GM18873 (cell line): ENCODE results near the gene DUSP12.
"Not testable (repeated sequence)": the region's sequence is repeated elsewhere in the genome, so short reads cannot be mapped to it uniquely, and the experiment has no call there.

Experiments
- ATAC-seq: cut with Tn5 transposase; IDR thresholded peaks from one replicate; pipeline ENCODE4 v1.9.1; 2021; ENCODE audit warnings: mild to moderate bottlenecking, moderate library complexity, moderate number of reproducible peaks; ENCODE audit not compliant: unreplicated experiment, low FRiP score

Gene DUSP12

DNA sequence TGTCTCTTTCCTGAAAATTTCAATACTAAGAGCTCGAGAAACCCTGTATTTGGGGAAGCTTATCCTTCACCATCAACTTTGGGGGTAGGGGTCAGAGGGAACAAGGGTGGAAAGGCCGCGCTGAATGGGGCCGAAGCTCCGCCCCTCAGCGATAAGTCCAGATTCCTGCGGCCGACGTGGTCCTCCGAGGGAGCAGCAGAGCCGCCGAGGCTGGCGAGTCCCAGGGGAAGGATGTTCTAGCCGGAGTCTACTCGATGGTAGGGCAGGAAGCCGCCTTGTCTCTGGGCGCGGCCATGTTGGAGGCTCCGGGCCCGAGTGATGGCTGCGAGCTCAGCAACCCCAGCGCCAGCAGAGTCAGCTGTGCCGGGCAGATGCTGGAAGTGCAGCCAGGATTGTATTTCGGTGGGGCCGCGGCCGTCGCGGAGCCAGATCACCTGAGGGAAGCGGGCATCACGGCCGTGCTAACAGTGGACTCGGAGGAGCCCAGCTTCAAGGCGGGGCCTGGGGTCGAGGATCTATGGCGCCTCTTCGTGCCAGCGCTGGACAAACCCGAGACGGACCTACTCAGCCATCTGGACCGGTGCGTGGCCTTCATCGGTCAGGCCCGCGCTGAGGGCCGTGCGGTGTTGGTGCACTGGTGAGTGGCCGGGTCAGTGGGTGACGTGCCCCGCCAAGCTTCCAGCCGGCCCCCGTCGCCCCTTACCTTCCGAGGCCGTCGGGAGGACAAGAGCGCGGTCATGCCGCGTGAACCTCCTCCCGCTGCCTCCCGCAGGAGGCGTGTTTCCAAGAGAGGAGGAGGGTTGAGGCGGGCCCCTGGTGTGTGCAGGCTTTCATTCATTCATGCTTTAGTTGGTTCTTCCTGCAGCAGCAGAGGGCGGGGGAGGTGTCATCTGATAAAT lies at the start of gene DUSP12:
Gene DUSP12 (plus strand): TSS at position 278 of the 899 bp plus-strand sequence. CDS start 16 bp downstream, at position 294.
- peak; percentile 92 for ATAC-seq

- ATAC-seq: no peak
Measured at GRCh38 chr1:161702250-161702649, 47.3 kb upstream of the DUSP12 start.

GRCh38 chr1:161705537-161705936 lies 44.0 kb upstream of the DUSP12 start:
- no peak for ATAC-seq

GRCh38 chr1:161706113-161706481 lies 43.5 kb upstream of the DUSP12 start:
- no peak for ATAC-seq

DNA sequence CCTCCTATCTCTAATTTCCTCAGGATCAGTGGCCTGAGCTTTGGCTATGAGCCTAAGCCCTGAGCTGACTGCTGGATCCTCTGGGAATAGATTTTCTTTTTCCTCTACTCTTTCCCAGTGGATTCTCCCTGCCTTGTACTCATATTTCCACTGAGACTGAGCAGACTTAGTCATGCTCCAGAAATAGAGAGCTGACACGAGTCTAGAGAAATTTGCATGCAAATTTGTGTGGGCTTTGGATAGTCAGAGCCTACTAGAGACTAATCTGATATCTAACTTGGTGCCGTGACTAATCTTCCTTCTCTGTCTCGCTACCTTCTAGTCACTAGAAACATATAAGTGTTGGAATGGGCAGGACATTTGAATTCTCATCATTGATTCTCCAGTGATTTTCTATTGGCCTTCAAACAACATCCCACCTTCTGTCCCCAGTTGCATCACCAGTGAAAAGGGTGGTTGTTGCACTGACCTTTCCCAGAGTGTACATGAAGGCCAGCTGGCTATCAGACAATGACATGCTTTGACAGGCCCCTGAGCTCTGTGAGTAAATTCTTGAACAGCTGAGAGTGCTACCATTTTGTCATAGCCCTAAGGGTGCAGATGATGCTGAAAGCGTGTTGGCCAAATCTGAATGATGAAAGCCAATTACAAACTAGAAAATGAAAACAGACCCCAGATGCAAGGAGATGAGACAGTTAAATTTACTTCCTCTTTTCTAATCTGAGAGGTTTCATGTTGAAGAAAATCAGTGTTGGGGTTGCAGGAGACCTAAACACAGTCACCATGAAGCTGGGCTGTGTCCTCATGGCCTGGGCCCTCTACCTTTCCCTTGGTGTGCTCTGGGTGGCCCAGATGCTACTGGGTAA lies 42.9 kb upstream of the DUSP12 start, which contains the start of gene FCRLA:
Gene FCRLA (plus strand): TSS at position 748 of the 866 bp plus-strand sequence. CDS start 36 bp downstream, at position 784.
- peak; percentile 45 for ATAC-seq

- ATAC-seq: no peak
Measured at GRCh38 chr1:161707503-161707902, 42.1 kb upstream of the DUSP12 start.

- no peak for ATAC-seq
Measured at GRCh38 chr1:161709373-161709772, 40.2 kb upstream of the DUSP12 start.

DNA sequence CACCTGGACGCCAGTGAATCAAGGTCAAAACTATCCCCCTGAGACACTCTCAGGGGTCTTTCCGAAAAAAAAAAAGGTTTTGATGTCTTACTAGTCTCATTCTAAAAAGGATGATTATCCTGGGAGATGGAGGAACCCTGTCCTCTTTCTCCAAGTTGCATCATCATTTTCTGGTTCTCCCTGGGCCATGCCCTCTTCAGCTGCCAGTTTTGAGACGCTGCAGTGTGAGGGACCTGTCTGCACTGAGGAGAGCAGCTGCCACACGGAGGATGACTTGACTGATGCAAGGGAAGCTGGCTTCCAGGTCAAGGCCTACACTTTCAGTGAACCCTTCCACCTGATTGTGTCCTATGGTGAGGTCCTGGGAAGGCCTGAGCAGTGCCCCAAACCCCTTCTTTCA lies 39.0 kb upstream of the DUSP12 start:
- ATAC-seq: no peak

DNA sequence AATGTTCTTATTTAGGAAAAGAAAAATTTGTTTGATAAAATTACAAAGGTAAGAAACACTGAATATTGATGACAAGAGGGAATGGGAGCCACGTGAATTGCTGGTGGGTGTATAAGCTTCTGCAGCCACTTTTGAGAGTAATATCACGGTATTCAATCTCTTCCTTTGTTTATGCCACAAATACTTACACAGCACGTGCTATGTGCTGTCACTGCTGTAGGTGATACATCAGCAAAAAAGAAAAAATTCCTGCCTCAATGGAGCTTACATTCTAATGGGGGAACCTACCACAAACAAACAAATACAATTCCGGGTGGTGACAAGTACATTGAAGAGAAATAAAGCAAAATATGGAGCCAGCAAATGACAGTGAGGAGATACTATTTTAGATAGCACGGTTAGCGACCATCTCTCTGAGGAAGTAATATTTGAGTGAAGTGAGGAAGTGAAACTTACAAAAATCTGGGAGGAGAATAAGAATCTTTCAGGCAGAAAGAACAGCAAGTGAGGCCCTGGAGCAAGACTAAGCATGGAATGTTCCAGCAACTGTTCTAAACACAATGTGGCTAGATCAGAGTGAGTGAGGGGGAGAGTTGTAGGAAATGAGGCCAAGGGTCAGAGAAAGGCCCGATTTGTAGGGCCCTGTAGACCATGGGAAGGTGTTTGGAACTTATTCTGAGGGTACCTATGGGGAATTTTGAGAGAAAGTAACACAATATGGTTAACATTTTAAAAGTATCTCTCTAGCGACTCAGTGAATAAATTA lies 30.8 kb upstream of the DUSP12 start:
- peak; percentile 47 for ATAC-seq

- peak; percentile 26 for ATAC-seq
Measured at GRCh38 chr1:161719325-161719611, 30.3 kb upstream of the DUSP12 start.

- ATAC-seq: no peak
Measured at GRCh38 chr1:161720422-161720821, 29.2 kb upstream of the DUSP12 start.

- ATAC-seq: no peak
Measured at GRCh38 chr1:161720956-161721737, 28.4 kb upstream of the DUSP12 start, which contains the start of gene FCRLB. Gene FCRLB, plus strand, starts transcription at chr1:161721544. Its CDS starts 1,129 bp downstream, at chr1:161722673.

DNA sequence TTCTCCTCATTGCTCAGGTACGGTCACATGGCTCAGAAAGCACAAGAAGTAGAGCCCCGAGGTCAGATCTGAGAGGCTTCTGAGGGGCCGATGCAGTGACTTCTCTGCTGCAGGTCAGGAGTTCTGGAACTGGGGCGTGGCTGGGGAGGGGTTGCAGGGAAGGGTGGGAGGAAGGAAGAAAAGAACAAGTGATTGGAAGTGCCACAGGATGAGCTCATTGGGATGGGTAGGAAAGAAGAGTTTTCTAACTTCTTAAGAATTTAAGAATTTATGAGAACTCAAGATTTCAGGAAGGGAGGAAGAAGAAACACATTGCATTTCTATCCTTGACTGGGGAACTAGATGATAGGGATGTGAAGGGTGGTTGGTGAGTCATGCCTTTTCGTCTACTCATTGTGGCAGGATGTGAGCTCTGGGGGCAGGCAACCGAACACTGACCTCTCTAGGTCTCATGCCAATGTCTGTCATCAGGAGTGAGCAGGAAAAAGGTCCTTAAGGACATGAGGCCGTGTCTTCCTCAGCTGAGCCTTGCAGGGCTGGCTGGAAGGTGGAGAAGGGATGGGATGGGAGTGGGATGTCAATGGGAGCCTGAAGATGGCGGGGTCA lies 27.7 kb upstream of the DUSP12 start:
- ATAC-seq: no peak

DNA sequence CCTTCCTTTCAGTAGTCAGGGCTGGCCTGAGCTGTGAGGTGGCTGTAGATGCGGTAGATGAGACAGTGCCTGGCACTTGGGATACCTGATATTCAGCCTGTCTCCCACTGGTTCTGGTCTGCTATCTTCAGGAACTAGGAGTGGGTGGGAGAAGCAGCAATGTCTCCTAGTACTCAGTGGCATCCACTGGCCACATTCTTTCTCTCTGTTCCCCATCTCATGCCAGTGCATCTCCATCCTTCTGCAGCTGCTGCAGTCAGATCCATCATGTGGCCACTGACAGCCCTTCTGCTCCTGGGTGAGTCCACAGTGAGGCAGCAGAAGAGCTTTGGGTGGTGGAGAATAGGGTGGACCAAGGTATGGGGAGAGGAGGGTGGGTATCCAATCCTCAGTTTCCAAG lies 27.2 kb upstream of the DUSP12 start:
- no peak for ATAC-seq

DNA sequence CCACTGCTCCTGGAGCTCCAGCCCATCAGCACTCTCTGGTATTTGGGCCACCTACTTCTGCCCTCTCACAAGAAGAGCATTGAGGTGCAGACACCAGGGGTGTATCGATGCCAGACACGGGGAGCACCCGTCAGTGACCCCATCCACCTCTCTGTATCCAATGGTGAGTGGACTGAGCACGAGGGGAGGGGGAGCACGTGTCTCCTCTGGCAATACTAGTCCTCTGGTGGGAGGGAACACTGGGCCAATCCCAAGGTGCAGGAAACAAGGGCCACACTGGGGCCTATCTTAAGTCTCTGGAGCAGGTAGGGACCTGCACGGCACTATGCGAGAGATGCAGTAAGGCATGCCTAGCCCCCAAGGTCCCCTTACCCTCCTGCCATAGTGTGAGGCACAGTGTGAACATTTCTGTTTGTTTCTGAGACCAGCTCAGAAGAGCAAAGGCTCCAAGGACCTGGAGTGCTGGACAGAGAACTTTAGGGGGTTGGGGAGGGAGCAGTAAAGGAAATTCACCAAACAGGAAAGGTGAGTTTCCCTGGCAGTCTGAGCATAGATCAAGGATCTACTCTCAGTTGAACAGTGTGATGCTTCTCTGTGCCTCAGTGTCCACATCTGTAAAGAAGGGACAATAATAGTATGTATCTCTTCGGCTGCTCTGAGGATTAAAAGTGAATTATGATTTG lies 26.0 kb upstream of the DUSP12 start:
- ATAC-seq: no peak

DNA sequence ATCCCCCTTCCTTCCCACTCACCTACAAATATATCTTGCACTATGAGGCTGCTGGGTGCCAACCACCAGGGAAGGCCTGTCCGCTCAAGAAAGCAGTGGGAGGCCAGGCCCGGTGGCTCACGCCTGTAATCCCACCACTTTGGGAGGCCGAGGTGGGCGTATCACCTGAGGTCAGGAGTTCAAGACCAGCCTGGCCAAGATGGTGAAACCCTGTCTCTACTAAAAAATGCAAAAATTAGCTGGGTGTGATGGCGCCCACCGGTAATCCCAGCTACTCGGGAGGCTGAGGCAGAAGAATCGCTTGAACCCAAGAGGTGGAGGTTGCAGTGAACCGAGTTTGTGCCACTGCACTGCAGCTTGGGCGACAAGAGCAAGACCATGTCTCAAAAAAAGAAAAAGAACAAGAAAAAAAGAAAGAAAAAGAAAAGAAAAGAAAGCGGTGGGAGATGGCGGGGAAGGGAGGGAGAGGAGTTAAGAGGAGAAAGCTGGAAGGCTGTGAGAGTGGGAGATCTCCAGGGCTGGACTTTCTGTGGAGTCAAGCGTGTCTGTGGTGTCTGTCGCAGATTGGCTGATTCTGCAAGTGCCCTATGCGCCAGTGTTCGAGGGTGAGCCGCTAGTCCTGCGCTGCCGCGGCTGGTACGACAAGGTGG lies 24.2 kb upstream of the DUSP12 start:
- ATAC-seq: not testable (repeated sequence)

DNA sequence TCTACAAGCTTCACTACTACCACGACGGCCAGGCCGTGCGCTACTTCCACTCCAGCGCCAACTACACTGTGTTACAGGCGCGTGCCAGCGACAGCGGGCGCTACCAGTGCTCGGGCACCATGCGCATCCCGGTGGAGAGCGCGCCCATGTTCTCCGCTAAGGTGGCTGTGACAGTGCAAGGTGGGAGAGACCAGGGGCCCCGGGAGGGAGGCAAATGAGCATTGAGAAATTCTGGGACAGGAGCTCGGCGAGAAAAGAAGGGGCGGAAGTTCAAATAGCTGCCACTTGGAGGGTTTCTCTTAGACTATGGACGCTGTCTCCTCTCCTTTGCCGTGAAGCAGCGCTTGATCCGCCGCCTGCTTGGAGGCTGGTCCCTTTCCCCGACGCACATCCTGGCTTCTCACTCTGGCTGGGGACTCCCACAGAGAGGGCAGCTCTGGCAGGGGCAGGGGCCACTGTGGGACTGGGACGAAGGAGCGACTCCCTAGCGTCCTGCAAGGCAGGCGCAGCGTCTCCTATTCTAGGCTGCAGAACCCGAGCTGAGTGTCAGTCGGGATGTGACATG lies 23.6 kb upstream of the DUSP12 start:
- peak; percentile 24 for ATAC-seq
